NT2/D1 (cell line): ENCODE measurements around the gene PLEKHB1.

Source experiments
- SUZ12 ChIP-seq: IDR thresholded peaks from 2 replicates; pipeline ENCODE4 v1.6.1; 2011; ENCODE audit not compliant: insufficient read length, insufficient read depth; ENCODE audit errors: extremely low read depth
- YY1 ChIP-seq: IDR thresholded peaks from 2 replicates; pipeline ENCODE4 v1.6.1; 2011; ENCODE audit not compliant: insufficient read length, insufficient read depth
- ZNF274 ChIP-seq: IDR thresholded peaks from 2 replicates; pipeline ENCODE4 v1.6.1; 2011; ENCODE audit warnings: mild to moderate bottlenecking, low read depth, low read length

GRCh38 chr11:73597336-73597955, 48.9 kb upstream of the PLEKHB1 start:
- TF ChIP-seq YY1: no peak
- TF ChIP-seq ZNF274: no peak
- no peak for TF ChIP-seq SUZ12
